Stimulated activated CD8-positive, alpha-beta memory T cell treated with anti-CD3 and anti-CD28 coated beads, Interleukin-15, amount 100 ng/mL, for 48 hours (primary cell): ENCODE measurements around the gene SNPH.
"Not testable (repeated sequence)": the region's sequence is repeated elsewhere in the genome, so short reads cannot be mapped to it uniquely, and the experiment has no call there.

Experiments used
- DNase-seq, 2 donors: peaks; one replicate each; pipeline ENCODE4 v3.0.0-alpha.2; 2020; ENCODE audit warnings: low read depth in 2 of 2

Gene SNPH

GRCh38 chr20:1337441-1337840 is 71.3 kb downstream of the SNPH start:
- no peak for DNase-seq

GRCh38 chr20:1338096-1338495 is 72.0 kb downstream of the SNPH start:
- DNase-seq: no peak

- no peak for DNase-seq
These were observed 72.7 kb downstream of the SNPH start for GRCh38 chr20:1338801-1339200.

GRCh38 chr20:1341561-1342265 is 75.6 kb downstream of the SNPH start:
- DNase-seq: no peak

- DNase-seq: not testable (repeated sequence)
These were observed 77.5 kb downstream of the SNPH start for GRCh38 chr20:1343446-1344124.

DNA sequence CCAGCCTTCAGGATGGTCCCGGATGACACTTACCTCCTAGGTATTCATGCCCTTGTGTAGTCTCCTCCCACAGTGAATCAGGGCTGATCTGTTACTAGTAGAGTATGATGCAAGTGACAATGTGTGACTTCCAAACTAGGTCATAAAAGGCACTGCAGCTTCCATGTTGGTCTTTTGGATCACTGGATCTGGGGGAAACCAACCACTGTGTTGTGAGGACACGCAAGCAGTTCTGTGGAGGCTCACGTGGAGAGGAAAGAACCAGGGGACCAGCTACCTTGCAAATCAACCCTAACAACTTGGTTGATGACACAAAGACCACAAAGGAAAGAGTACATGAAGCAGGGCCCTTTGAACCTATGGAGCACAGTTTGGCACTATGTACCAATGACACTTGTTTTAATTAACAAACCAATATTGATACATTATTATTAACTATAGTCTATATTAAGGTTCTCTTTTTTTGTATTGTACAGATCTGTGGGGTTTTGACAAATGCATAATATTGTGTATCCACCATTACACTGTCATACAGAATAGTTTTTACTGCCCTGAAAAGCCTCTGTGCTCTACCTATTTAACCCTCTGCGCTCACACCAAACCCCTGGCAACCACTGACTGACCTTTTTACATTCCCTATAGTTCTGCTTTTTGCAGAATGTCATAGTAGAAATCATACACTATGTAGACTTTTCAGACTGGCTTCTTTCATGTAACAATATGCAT is 79.1 kb downstream of the SNPH start:
- no peak for DNase-seq

DNA sequence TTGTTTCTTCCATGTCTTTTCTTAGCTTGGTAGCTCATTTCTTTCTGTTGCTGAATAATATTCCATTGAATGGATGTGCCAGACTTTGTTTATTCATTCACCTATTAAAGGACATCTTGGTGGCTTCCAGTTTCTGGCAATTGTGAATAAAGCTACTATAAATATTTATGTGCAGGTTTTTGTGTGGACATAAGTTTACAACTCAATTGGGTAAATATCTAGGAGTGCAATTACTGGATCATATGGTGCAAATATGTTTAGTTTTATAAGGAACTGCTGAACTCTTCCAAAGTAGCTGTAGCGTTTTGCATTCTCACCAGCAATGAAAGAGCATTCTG is 79.6 kb downstream of the SNPH start:
- DNase-seq: no peak

DNA sequence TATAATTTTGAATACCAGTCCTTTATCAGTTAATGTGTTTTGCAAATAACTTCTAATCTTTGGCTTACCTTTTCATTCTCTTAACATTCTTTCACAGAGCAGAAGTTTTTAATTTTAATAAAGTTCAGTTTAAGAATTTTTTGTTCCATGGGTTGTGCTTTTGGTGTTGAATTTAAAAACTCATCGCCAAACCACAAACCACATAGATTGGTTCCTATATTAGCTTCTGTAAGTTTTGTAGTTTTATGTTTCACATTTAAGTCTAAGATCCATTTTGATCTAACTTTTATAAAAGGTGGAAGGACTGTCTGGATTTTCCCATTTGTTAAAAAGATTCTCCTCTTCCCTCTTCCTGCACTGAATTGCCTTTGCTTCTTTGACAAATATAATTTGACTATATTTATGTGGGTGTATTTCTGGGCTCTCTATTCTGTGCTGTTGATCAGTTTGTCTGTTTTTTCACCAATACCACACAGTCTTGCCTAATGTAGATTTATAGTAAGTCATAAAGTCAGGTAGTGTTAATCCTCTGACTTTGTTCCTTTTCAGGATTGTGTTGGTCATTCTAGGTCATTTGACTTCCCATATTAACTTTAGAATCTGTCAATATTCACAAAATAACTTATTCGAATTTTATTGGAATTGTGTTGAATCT is 80.3 kb downstream of the SNPH start:
- DNase-seq: no peak

GRCh38 chr20:1353956-1354355 is 87.9 kb downstream of the SNPH start:
- no peak for DNase-seq

GRCh38 chr20:1357921-1358671 is 92.0 kb downstream of the SNPH start:
- peak in 1 of 2 donors; percentile 22 for DNase-seq
